Body of pancreas (tissue), 4 donors: ENCODE results near the gene RHCE.
"Not testable (repeated sequence)": the region's sequence is repeated elsewhere in the genome, so short reads cannot be mapped to it uniquely, and the experiment has no call there.

Experiments used
- POLR2A ChIP-seq, 3 donors: fragments of 450-650 bp; IDR thresholded peaks; one replicate each; pipeline ENCODE4 v1.6.1; 2016; ENCODE audit warnings: antibody characterized with exemption in 3 of 3, mild to moderate bottlenecking in 2 of 3
- TF ChIP-seq, protein P1 (sequence below), 7 experiments: fragments of 450-650 bp in 4 of 7; fragments of 200-600 bp in 3 of 7; sonication (generic) in 3 of 7; IDR thresholded peaks; one replicate each; pipeline ENCODE4 v1.5.1; 2016 to 2019; ENCODE audit warnings: antibody characterized with exemption in 7 of 7

DNA sequence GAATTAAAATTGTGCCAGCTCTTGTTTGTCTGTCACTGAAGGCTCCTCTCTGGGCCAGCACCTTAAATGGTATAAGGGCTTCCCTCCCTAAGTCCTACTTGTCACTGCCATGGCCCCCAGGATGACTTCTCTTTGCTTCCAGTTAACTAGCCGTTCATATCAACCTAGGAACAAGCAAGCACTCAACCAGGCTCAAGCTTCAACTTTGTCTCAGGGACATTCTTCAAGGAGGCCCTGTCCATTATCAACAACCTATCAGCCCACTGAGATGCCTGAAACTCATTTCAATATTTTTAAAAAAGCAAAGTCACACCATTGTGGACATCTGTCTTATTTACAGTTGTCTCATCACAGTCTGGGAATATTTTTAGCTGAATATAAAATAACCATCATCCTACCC, 1.3 kb downstream of the RHCE start:
- TF ChIP-seq, protein P1, sequence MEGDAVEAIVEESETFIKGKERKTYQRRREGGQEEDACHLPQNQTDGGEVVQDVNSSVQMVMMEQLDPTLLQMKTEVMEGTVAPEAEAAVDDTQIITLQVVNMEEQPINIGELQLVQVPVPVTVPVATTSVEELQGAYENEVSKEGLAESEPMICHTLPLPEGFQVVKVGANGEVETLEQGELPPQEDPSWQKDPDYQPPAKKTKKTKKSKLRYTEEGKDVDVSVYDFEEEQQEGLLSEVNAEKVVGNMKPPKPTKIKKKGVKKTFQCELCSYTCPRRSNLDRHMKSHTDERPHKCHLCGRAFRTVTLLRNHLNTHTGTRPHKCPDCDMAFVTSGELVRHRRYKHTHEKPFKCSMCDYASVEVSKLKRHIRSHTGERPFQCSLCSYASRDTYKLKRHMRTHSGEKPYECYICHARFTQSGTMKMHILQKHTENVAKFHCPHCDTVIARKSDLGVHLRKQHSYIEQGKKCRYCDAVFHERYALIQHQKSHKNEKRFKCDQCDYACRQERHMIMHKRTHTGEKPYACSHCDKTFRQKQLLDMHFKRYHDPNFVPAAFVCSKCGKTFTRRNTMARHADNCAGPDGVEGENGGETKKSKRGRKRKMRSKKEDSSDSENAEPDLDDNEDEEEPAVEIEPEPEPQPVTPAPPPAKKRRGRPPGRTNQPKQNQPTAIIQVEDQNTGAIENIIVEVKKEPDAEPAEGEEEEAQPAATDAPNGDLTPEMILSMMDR (IDR thresholded peaks at IDR 0.05) = not testable (repeated sequence)
- TF ChIP-seq POLR2A (IDR thresholded peaks at IDR 0.05) = not testable (repeated sequence)
